ENCODE results near the gene SCAMP4. TPM values are rescaled to one million over a fixed set of nuclear protein-coding genes. Genes with fewer than 3 reads are reported as not detected.
"Not testable (repeated sequence)": the region's sequence is repeated elsewhere in the genome, so short reads cannot be mapped to it uniquely, and the experiment has no call there.

SCAMP4 gene
- total RNA-seq, 1 experiment from 2014 or later: 38.5 TPM

GRCh38 chr19:1879982-1880381 lies 25.2 kb upstream of the SCAMP4 start:
- DNase-seq (ENCODE audit: low read depth, low spot score): not testable (repeated sequence)

GRCh38 chr19:1880611-1881392 lies 24.4 kb upstream of the SCAMP4 start:
- in situ Hi-C loops (cut with HindIII; ENCODE audit: low pct_unique_long_range_greater_than_20kb, low sequenced_read_pairs): no loop called here
- DNase-seq (ENCODE audit: low read depth, low spot score): no peak

More at GRCh38 chr19:1879982-1880381, 25.2 kb upstream of the SCAMP4 start:
- in situ Hi-C loops (cut with HindIII; ENCODE audit: low pct_unique_long_range_greater_than_20kb, low sequenced_read_pairs): not testable (repeated sequence)

GRCh38 chr19:1881393-1882088 lies 23.7 kb upstream of the SCAMP4 start:
- in situ Hi-C loops (cut with HindIII; ENCODE audit: low pct_unique_long_range_greater_than_20kb, low sequenced_read_pairs); DNase-seq (ENCODE audit: low read depth, low spot score): not testable (repeated sequence)

- in situ Hi-C loops (cut with HindIII; ENCODE audit: low pct_unique_long_range_greater_than_20kb, low sequenced_read_pairs): no loop called here
These were observed 23.0 kb upstream of the SCAMP4 start for GRCh38 chr19:1882089-1882785.

DNA sequence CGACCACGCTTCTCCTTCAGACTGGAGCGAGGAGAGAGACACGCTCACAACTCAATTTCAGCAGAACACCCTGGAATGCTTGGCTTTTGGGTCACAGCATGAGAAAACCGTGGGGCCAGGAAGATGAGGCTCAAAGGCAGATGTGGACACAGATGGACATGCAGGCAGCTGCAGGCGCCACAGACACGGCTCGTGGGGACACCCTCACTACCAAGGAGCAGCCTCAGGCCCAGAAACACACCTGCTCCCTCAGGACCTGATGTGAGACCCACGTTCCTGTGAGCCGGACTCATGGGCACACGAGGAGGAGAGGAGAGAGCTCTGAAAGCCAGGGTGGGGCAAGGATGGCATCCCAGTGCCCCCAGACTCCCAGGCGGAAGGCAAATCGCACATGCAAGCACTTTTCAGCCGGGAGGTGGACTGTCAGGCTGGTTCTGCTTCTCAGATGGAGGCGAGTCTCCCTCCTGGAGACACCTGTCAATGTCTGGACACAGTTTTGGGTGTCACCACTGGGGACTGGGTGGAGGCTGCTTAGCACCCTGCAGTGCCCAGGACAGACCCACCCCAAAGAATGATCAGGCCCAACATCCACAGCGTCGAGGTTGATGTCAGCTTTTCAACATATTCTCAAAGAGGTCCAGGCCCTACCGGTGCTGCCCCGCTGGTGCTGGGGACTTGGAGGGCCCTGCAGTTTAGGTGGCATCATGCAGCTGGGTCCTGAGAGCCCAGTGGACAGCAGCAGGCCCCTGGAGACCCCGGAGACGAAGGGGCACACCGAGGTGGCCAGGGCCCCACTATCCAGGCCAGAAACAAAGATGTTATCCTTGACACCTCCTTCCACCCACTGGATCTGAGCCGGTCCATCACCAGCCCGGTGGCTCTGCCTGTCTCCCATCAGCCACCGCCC lies 22.2 kb upstream of the SCAMP4 start:
- DNase-seq (ENCODE audit: low read depth, low spot score): no peak
- in situ Hi-C loops (cut with HindIII; ENCODE audit: low pct_unique_long_range_greater_than_20kb, low sequenced_read_pairs): no loop called here

More at GRCh38 chr19:1882089-1882785, 23.0 kb upstream of the SCAMP4 start:
- no peak for DNase-seq (ENCODE audit: low read depth, low spot score)

DNA sequence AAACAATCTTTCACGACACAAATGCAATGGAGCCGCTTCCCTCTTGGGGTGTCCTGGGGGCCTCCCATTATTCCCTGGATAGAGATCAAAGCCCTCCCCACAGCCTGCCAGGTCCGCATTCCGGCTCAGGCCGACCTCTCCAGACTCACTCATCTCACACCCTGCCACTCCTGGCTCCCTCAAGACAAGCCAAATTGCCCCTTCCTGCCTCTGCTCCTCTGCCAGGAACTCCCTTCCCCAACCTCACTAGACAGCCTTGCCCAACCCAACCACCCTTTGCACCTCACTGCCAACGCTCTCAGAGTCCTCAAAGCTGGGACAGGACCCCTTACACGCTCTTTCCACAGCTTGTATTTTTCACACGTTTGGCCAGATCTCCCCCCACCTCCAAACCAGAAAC lies 21.4 kb upstream of the SCAMP4 start:
- in situ Hi-C loops (cut with HindIII; ENCODE audit: low pct_unique_long_range_greater_than_20kb, low sequenced_read_pairs): no loop called here
- DNase-seq (ENCODE audit: low read depth, low spot score): no peak

GRCh38 chr19:1884291-1884718 lies 20.9 kb upstream of the SCAMP4 start:
- DNase-seq (ENCODE audit: low read depth, low spot score): no peak
- in situ Hi-C loops (cut with HindIII; ENCODE audit: low pct_unique_long_range_greater_than_20kb, low sequenced_read_pairs): no loop called here

DNA sequence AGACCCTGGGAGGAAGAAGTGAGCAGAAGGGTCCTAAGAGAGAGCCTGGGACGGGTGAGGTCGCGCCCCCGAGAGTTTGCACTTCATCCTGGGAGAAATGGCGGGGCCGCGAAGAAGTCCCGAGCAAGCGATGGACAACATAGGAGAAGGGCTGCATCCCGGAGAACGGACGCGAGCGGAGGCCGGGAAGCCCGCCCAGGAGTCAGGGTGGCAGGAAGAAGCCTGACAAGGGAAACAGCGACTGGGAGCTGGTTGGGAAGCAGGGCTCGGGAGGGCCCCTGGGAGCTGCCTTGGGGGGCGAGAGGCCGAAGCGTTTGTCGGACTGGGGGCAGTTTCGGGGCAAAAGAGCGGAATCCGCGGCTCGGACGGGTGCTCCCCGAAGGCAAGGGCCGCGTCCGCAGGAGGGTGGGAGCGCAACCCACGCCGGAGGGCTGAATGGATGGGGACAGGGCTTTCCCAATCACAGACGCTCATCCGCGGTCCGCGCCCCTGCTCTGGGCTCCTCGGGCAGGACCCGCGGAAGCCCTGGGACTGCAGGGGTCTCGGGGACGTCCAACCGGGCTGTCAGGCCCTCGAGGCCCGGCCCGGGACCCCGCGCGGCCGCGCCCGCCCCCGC lies 20.4 kb upstream of the SCAMP4 start:
- in situ Hi-C loops (cut with HindIII; ENCODE audit: low pct_unique_long_range_greater_than_20kb, low sequenced_read_pairs): no loop called here
- no peak for DNase-seq (ENCODE audit: low read depth, low spot score)

DNA sequence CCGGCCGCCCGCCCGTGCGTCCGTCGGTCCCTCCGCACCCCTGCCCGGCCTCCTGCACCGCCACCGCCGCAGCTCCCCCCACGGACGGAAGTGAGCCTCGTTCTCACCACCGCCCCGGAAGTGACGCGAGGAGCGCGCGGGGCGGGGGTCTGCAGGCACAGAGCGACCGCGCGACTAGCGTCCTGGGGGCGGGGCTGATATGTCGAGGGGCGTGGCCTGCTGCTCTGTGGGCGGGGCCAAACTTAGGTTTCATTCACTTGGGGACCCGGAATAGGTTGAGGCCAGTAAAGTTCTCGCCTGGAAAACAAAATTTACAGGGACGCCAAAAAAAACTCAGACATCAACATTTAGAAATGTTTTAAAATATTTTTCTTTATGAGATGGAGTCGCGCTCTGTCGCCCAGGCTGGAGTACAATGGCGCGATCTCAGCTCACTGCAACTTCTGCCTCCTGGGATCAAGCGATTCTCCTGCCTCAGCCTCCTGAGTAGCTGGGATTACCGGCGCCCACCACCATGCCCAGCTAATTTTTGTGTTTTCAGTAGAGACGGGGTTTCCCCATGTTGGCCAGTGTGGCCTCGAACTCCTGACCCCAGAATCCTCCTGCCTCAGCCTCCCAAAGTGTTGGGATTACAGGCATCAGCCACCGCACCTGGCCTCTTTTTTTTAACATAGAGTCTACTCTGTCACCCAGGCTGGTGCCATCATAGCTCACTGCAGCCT lies 19.6 kb upstream of the SCAMP4 start, which contains the start of gene ABHD17A:
Gene ABHD17A, minus strand, starts transcription at position 99 of the 722 bp plus-strand sequence. CDS start 3,930 bp downstream, outside the sequence.
- DNase-seq (ENCODE audit: low read depth, low spot score): peak; percentile 86
- in situ Hi-C loops (cut with HindIII; ENCODE audit: low pct_unique_long_range_greater_than_20kb, low sequenced_read_pairs): not testable (repeated sequence)

DNA sequence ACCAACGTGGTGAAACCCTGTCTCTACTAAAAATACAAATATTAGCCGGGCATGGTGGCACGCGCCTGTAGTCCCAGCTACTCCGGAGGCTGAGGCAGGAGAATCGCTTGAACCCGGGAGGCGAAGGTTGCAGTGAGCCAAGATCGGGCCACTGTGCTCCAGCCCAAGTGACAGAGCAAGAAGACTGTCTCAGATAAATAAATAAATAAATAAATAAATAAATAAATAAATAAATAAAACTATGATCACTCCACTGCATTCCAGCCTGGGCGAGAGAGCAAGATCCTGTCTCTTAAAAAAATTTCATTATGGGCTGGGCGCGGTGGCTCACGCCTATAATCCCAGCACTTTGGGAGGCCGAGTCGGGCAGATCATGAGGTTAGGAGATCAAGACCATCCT lies 18.8 kb upstream of the SCAMP4 start:
- DNase-seq (ENCODE audit: low read depth, low spot score); in situ Hi-C loops (cut with HindIII; ENCODE audit: low pct_unique_long_range_greater_than_20kb, low sequenced_read_pairs): not testable (repeated sequence)

GRCh38 chr19:1888385-1888784 lies 16.8 kb upstream of the SCAMP4 start:
- in situ Hi-C loops (cut with HindIII; ENCODE audit: low pct_unique_long_range_greater_than_20kb, low sequenced_read_pairs): no loop called here
- no peak for DNase-seq (ENCODE audit: low read depth, low spot score)

DNA sequence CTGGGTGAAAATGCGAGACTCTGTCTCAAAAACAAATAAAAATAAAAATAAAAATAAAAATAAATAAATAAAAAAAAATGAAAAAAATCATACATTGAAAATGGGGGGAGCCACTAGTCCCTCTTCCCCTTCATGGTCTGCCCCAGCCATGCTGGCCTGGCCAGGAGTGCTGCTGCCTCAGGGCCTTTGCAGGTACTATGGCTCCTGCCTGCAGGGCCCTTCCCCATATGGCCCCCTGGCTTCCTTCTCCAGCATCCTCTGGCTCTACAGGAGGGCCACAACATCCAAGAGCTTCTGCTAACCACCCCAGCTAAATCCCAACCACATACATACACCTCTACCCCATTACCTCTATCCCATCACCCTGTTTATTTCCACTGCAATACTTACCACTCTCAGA lies 15.3 kb upstream of the SCAMP4 start:
- DNase-seq (ENCODE audit: low read depth, low spot score): no peak
- in situ Hi-C loops (cut with HindIII; ENCODE audit: low pct_unique_long_range_greater_than_20kb, low sequenced_read_pairs): no loop called here

DNA sequence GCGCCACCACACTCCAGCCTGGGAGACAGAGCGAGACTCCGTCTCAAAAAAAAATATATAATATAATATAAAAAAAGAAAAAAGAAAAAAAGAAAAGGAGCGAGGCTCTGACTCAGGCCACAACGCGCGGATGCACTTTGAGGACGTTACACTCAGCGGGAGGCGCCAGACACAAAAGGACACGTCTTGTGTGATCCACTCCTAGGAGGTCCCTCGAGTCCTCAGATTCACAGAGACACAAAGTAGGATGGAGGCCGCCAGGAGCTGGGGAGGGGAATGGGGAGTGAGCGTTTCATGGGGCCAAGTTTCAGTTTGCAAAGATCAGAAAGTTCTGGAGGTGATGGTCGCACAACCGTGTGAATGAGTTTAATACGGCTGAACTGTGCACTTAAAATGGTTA lies 11.4 kb upstream of the SCAMP4 start:
- in situ Hi-C loops (cut with HindIII; ENCODE audit: low pct_unique_long_range_greater_than_20kb, low sequenced_read_pairs): no loop called here
- no peak for DNase-seq (ENCODE audit: low read depth, low spot score)

- DNase-seq (ENCODE audit: low read depth, low spot score): no peak
- in situ Hi-C loops (cut with HindIII; ENCODE audit: low pct_unique_long_range_greater_than_20kb, low sequenced_read_pairs): no loop called here
These were observed 8.7 kb upstream of the SCAMP4 start for GRCh38 chr19:1896508-1896907.

GRCh38 chr19:1901940-1902404 lies 3.2 kb upstream of the SCAMP4 start:
- DNase-seq (ENCODE audit: low read depth, low spot score): no peak
- in situ Hi-C loops (cut with HindIII; ENCODE audit: low pct_unique_long_range_greater_than_20kb, low sequenced_read_pairs): no loop called here

- DNase-seq (ENCODE audit: low read depth, low spot score): no peak
- in situ Hi-C loops (cut with HindIII; ENCODE audit: low pct_unique_long_range_greater_than_20kb, low sequenced_read_pairs): no loop called here
These were observed 2.3 kb upstream of the SCAMP4 start for GRCh38 chr19:1902923-1903322.

Data from SK-MEL-5 (cell line).